HepG2 (cell line): Measurements from ENCODE around the gene ARL16. TPM values are rescaled to one million over a fixed set of nuclear protein-coding genes. Genes with fewer than 3 reads are reported as not detected.

ENCODE experiments used
- ASH2L ChIP-seq: fragments of 300-600, 200-600 bp; sonication (generic); IDR thresholded peaks from 2 replicates; pipeline ENCODE4 v1.7.0; 2017; ENCODE audit warnings: low read depth, mild to moderate bottlenecking, moderate library complexity, mixed read lengths, low read length; ENCODE audit not compliant: insufficient read length
- BRCA1 ChIP-seq: sonication (generic); formaldehyde crosslinking; IDR thresholded peaks from 2 replicates; pipeline ENCODE4 v1.4.0; 2020; ENCODE audit warnings: missing genetic modification reagents
- EED ChIP-seq: sonication (generic); formaldehyde crosslinking; IDR thresholded peaks from 2 replicates; pipeline ENCODE4 v1.5.0; 2020; ENCODE audit warnings: mild to moderate bottlenecking, missing genetic modification reagents
- HNF4A ChIP-seq: sonication (generic); formaldehyde crosslinking; IDR thresholded peaks from 2 replicates; pipeline ENCODE4 v1.4.0; 2020; ENCODE audit warnings: missing genetic modification reagents
- KAT8 ChIP-seq: IDR thresholded peaks from 2 replicates; pipeline ENCODE4 v1.6.1; 2016; ENCODE audit warnings: missing genetic modification reagents, missing compliant biosample characterization
- YEATS4 ChIP-seq: sonication (generic); formaldehyde crosslinking; IDR thresholded peaks from 2 replicates; pipeline ENCODE4 v1.4.0; 2020; ENCODE audit warnings: missing genetic modification reagents, borderline replicate concordance
- ZNF260 ChIP-seq: sonication (generic); formaldehyde crosslinking; IDR thresholded peaks from 2 replicates; pipeline ENCODE4 v1.4.0; 2020; ENCODE audit warnings: missing genetic modification reagents, low read depth, mild to moderate bottlenecking, borderline replicate concordance
- ZNF549 ChIP-seq: sonication (generic); formaldehyde crosslinking; IDR thresholded peaks from 2 replicates; pipeline ENCODE4 v1.5.0; 2020; ENCODE audit warnings: missing genetic modification reagents
- ZNF660 ChIP-seq: sonication (generic); formaldehyde crosslinking; IDR thresholded peaks from 2 replicates; pipeline ENCODE4 v1.5.1; 2020; ENCODE audit warnings: mild to moderate bottlenecking, low read depth, missing genetic modification reagents, borderline replicate concordance
- ZNF788 ChIP-seq: sonication (generic); formaldehyde crosslinking; IDR thresholded peaks from 2 replicates; pipeline ENCODE4 v1.5.0; 2020; ENCODE audit warnings: mild to moderate bottlenecking, missing genetic modification reagents, borderline replicate concordance
- polyA plus RNA-seq, 8 experiments: library from polyadenylated mRNA; depleted of rRNA in 3 of 8; stranded (reverse) in 7 of 8; unstranded in 1 of 8; fragments of >200 nt; fragmentation: Illumina TruSeq in 4 of 8; extraction: Trizol in 4 of 8; gene quantifications; 2 replicates each; pipeline versions ENCODE4 v1.2.1 to v1.2.3, GENCODE V29; 2011 to 2016; ENCODE audit warnings: low read depth in 4 of 8, missing spikeins in 1 of 8, mixed read lengths in 1 of 8; ENCODE audit not compliant: insufficient read depth in 1 of 8
- total RNA-seq, 5 experiments: library from RNA; depleted of rRNA; stranded (reverse); fragments of >200 nt; fragmentation: Illumina TruSeq; extraction: Trizol; gene quantifications; 2 replicates each; pipeline ENCODE4 v1.2.3, GENCODE V29; 2016; ENCODE audit warnings: low read depth in 1 of 5
- TF ChIP-seq, protein P1 (sequence below): sonication (generic); formaldehyde crosslinking; IDR thresholded peaks from 2 replicates; pipeline ENCODE4 v1.4.0; 2020; ENCODE audit warnings: low read depth, mild to moderate bottlenecking, missing genetic modification reagents
- TF ChIP-seq, protein P2 (sequence below): sonication (generic); formaldehyde crosslinking; IDR thresholded peaks from 2 replicates; pipeline ENCODE4 v1.4.0; 2020; ENCODE audit warnings: mild to moderate bottlenecking, missing genetic modification reagents
- TF ChIP-seq, protein P3 (sequence below): sonication (generic); formaldehyde crosslinking; IDR thresholded peaks from 2 replicates; pipeline ENCODE4 v1.8.1; 2023; ENCODE audit warnings: mild to moderate bottlenecking, moderate library complexity, missing genetic modification reagents
- TF ChIP-seq, protein P4 (sequence below): sonication (generic); formaldehyde crosslinking; IDR thresholded peaks from 2 replicates; pipeline ENCODE4 v1.8.0; 2022; ENCODE audit warnings: missing genetic modification reagents, low read depth, mild to moderate bottlenecking, borderline replicate concordance
- TF ChIP-seq, protein P5 (sequence below): sonication (generic); formaldehyde crosslinking; IDR thresholded peaks from 2 replicates; pipeline ENCODE4 v1.4.0; 2020; ENCODE audit warnings: mild to moderate bottlenecking, missing genetic modification reagents
- TF ChIP-seq, protein P6 (sequence below): sonication (generic); formaldehyde crosslinking; IDR thresholded peaks from 2 replicates; pipeline ENCODE4 v1.4.0; 2020; ENCODE audit warnings: missing genetic modification reagents
- TF ChIP-seq, protein P7 (sequence below): sonication (generic); formaldehyde crosslinking; IDR thresholded peaks from 2 replicates; pipeline ENCODE4 v1.5.0; 2020; ENCODE audit warnings: mild to moderate bottlenecking, missing genetic modification reagents

The ARL16 gene
- total and polyA plus RNA-seq, 2 of the 13 experiments (the other 11 are each of a cell fraction or from before 2014, with no cell fraction given): 20.8 to 30.8 TPM

DNA sequence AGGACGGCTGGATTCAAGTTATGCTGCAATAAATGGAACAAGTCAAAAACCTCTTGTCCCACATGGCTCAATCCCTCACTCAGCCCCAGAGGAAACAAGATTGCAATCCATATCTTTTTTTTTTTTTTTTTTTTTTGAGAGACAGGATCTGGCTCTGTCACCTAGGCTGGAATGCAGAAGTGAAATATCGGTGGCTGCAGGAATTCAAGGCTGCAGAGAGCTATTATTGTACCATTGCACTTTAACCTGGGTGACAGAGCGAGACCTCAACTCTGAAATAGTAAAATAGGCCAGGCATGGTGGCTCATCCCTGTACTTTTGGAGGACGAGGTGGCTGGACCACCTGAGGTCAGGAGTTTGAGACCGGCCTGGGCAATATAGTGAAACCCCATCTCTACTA lies 24.6 kb downstream of the ARL16 start (continued):
- TF ChIP-seq, protein P1, sequence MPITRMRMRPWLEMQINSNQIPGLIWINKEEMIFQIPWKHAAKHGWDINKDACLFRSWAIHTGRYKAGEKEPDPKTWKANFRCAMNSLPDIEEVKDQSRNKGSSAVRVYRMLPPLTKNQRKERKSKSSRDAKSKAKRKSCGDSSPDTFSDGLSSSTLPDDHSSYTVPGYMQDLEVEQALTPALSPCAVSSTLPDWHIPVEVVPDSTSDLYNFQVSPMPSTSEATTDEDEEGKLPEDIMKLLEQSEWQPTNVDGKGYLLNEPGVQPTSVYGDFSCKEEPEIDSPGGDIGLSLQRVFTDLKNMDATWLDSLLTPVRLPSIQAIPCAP (CRISPR knock-in tag): no peak
- TF ChIP-seq YEATS4 (CRISPR knock-in tag) (no peak), ZNF260 (no peak), KAT8 (CRISPR knock-in tag) (no peak), HNF4A (CRISPR knock-in tag) (peak; percentile 79), ZNF549 (no peak), BRCA1 (CRISPR knock-in tag) (no peak), ZNF660 (no peak), EED (CRISPR knock-in tag) (no peak), ZNF788 (CRISPR knock-in tag) (no peak), ASH2L (peak; percentile 52)
- TF ChIP-seq, protein P2, sequence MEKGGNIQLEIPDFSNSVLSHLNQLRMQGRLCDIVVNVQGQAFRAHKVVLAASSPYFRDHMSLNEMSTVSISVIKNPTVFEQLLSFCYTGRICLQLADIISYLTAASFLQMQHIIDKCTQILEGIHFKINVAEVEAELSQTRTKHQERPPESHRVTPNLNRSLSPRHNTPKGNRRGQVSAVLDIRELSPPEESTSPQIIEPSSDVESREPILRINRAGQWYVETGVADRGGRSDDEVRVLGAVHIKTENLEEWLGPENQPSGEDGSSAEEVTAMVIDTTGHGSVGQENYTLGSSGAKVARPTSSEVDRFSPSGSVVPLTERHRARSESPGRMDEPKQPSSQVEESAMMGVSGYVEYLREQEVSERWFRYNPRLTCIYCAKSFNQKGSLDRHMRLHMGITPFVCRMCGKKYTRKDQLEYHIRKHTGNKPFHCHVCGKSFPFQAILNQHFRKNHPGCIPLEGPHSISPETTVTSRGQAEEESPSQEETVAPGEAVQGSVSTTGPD (CRISPR knock-in tag): no peak
- TF ChIP-seq, protein P3, sequence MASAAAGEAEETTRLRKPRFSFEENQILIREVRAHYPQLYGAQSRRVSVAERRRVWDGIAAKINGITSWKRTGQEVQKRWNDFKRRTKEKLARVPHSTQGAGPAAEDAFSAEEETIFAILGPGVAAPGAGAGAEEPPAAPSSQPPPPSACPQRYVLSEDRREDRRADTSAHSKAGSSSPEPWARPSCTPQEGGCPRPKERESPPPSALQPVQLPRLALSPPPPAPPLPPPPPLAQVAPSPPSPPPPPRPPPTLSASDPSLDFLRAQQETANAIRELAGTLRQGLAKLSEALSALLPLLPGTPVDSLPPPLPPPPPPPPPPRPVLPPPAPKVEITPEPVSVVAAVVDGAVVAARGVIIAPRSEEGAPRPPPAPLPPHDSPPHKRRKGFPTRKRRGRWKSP: no peak
- TF ChIP-seq, protein P4, sequence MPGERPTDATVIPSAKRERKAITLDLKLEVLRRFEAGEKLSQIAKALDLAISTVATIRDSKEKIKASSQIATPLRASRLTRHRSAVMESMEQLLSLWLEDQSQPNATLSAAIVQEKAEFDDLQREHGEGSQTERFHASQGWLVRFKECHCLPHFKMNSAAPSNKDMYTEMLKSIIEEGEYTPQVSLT (CRISPR knock-in tag): no peak
- TF ChIP-seq, protein P5, sequence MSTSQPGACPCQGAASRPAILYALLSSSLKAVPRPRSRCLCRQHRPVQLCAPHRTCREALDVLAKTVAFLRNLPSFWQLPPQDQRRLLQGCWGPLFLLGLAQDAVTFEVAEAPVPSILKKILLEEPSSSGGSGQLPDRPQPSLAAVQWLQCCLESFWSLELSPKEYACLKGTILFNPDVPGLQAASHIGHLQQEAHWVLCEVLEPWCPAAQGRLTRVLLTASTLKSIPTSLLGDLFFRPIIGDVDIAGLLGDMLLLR: no peak
- TF ChIP-seq, protein P6, sequence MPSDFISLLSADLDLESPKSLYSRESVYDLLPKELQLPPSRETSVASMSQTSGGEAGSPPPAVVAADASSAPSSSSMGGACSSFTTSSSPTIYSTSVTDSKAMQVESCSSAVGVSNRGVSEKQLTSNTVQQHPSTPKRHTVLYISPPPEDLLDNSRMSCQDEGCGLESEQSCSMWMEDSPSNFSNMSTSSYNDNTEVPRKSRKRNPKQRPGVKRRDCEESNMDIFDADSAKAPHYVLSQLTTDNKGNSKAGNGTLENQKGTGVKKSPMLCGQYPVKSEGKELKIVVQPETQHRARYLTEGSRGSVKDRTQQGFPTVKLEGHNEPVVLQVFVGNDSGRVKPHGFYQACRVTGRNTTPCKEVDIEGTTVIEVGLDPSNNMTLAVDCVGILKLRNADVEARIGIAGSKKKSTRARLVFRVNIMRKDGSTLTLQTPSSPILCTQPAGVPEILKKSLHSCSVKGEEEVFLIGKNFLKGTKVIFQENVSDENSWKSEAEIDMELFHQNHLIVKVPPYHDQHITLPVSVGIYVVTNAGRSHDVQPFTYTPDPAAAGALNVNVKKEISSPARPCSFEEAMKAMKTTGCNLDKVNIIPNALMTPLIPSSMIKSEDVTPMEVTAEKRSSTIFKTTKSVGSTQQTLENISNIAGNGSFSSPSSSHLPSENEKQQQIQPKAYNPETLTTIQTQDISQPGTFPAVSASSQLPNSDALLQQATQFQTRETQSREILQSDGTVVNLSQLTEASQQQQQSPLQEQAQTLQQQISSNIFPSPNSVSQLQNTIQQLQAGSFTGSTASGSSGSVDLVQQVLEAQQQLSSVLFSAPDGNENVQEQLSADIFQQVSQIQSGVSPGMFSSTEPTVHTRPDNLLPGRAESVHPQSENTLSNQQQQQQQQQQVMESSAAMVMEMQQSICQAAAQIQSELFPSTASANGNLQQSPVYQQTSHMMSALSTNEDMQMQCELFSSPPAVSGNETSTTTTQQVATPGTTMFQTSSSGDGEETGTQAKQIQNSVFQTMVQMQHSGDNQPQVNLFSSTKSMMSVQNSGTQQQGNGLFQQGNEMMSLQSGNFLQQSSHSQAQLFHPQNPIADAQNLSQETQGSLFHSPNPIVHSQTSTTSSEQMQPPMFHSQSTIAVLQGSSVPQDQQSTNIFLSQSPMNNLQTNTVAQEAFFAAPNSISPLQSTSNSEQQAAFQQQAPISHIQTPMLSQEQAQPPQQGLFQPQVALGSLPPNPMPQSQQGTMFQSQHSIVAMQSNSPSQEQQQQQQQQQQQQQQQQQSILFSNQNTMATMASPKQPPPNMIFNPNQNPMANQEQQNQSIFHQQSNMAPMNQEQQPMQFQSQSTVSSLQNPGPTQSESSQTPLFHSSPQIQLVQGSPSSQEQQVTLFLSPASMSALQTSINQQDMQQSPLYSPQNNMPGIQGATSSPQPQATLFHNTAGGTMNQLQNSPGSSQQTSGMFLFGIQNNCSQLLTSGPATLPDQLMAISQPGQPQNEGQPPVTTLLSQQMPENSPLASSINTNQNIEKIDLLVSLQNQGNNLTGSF (CRISPR knock-in tag): no peak
- TF ChIP-seq, protein P7, sequence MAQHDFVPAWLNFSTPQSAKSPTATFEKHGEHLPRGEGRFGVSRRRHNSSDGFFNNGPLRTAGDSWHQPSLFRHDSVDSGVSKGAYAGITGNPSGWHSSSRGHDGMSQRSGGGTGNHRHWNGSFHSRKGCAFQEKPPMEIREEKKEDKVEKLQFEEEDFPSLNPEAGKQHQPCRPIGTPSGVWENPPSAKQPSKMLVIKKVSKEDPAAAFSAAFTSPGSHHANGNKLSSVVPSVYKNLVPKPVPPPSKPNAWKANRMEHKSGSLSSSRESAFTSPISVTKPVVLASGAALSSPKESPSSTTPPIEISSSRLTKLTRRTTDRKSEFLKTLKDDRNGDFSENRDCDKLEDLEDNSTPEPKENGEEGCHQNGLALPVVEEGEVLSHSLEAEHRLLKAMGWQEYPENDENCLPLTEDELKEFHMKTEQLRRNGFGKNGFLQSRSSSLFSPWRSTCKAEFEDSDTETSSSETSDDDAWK (CRISPR knock-in tag): no peak
